Sigmoid colon (tissue), 4 donors: ENCODE measurements around the gene SP3.

ENCODE experiments used
- EP300 ChIP-seq, 4 donors: sonication (generic); formaldehyde crosslinking; IDR thresholded peaks; one replicate each; pipeline ENCODE4 v1.6.1; 2017; ENCODE audit warnings: antibody characterized with exemption in 4 of 4
- POLR2A ChIP-seq, 2 donors: fragments of 450-650 bp; IDR thresholded peaks; one replicate each; pipeline ENCODE4 v1.6.1; 2016; ENCODE audit warnings: antibody characterized with exemption in 2 of 2, mild to moderate bottlenecking in 2 of 2, moderate library complexity in 2 of 2
- POLR2AphosphoS5 ChIP-seq, 4 donors: sonication (generic); formaldehyde crosslinking; IDR thresholded peaks; one replicate each; pipeline ENCODE4 v1.6.1; 2017; ENCODE audit warnings: antibody characterized with exemption in 4 of 4
- TF ChIP-seq, protein P1 (sequence below), 4 experiments: fragments of 450-650 bp in 3 of 4; fragments of 200-600 bp in 1 of 4; IDR thresholded peaks; one replicate each; pipeline ENCODE4 v1.5.1; 2016 to 2019; ENCODE audit warnings: antibody characterized with exemption in 4 of 4, mild to moderate bottlenecking in 3 of 4, moderate library complexity in 2 of 4

DNA sequence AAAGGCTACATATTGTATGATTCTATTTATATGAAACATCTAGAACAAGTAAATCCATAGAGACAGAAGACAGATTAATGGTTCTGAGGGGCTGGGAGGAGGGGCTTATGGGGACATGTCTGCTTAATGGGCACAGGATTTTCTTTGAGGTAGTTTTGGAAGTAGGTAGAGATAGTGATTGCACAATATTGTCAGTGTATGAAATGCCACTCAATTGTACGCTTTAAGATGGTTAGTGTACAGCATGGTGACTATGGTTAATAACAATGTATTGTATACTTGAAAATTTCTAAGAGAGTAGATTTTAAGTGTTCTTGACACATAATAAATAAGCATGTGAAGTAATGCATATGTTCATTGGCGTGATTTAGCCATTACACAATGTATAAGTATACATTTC, 68.4 kb downstream of the SP3 start:
- TF ChIP-seq, protein P1, sequence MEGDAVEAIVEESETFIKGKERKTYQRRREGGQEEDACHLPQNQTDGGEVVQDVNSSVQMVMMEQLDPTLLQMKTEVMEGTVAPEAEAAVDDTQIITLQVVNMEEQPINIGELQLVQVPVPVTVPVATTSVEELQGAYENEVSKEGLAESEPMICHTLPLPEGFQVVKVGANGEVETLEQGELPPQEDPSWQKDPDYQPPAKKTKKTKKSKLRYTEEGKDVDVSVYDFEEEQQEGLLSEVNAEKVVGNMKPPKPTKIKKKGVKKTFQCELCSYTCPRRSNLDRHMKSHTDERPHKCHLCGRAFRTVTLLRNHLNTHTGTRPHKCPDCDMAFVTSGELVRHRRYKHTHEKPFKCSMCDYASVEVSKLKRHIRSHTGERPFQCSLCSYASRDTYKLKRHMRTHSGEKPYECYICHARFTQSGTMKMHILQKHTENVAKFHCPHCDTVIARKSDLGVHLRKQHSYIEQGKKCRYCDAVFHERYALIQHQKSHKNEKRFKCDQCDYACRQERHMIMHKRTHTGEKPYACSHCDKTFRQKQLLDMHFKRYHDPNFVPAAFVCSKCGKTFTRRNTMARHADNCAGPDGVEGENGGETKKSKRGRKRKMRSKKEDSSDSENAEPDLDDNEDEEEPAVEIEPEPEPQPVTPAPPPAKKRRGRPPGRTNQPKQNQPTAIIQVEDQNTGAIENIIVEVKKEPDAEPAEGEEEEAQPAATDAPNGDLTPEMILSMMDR (IDR thresholded peaks at IDR 0.05), result no peak
- no peak for TF ChIP-seq EP300 (IDR thresholded peaks at IDR 0.05)
- no peak for TF ChIP-seq POLR2AphosphoS5 (IDR thresholded peaks at IDR 0.05)
- TF ChIP-seq POLR2A (IDR thresholded peaks at IDR 0.05), result no peak
